ENCODE data around the gene CRHR2. TPM values are rescaled to one million over a fixed set of nuclear protein-coding genes. Genes with fewer than 3 reads are reported as not detected.

Gene CRHR2
- total RNA-seq, 1 donor from 2014 or later, result not detected

GRCh38 chr7:30671793-30672465 lies 10.3 kb downstream of the CRHR2 start:
- TF ChIP-seq, protein P1, sequence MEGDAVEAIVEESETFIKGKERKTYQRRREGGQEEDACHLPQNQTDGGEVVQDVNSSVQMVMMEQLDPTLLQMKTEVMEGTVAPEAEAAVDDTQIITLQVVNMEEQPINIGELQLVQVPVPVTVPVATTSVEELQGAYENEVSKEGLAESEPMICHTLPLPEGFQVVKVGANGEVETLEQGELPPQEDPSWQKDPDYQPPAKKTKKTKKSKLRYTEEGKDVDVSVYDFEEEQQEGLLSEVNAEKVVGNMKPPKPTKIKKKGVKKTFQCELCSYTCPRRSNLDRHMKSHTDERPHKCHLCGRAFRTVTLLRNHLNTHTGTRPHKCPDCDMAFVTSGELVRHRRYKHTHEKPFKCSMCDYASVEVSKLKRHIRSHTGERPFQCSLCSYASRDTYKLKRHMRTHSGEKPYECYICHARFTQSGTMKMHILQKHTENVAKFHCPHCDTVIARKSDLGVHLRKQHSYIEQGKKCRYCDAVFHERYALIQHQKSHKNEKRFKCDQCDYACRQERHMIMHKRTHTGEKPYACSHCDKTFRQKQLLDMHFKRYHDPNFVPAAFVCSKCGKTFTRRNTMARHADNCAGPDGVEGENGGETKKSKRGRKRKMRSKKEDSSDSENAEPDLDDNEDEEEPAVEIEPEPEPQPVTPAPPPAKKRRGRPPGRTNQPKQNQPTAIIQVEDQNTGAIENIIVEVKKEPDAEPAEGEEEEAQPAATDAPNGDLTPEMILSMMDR (conservative IDR thresholded peaks at IDR 0.05; ENCODE audit: low read depth, low read length), result no peak
- no peak overlapping the region for H3K4me3 ChIP-seq (ENCODE audit: low read depth, low read length)
- peak; percentile 15 for DNase-seq (ENCODE audit: low read depth)

DNA sequence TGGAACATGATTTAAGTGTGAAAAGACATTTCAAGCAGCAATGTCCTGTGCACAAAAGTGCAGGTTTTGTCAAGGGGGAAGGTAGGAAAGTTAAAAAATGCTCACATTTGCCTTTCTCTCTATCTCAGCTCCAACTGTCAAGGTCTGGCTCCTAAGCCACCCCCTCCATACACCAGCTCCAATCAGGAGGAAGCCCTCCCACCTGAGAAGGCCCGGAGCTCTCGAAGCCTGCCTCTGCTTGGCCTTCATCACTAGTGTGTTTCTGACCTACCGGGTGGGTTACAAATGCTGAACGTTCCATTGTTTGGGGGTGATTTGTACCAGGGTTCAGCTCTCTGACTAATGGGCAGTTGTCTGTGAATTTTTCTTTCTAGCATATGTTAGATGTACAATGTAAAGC lies 14.2 kb downstream of the CRHR2 start:
- TF ChIP-seq, protein P1 (conservative IDR thresholded peaks at IDR 0.05; ENCODE audit: low read depth, low read length), result no peak
- no peak overlapping the region for H3K4me3 ChIP-seq (ENCODE audit: low read depth, low read length)
- DNase-seq (ENCODE audit: low read depth), result no peak

DNA sequence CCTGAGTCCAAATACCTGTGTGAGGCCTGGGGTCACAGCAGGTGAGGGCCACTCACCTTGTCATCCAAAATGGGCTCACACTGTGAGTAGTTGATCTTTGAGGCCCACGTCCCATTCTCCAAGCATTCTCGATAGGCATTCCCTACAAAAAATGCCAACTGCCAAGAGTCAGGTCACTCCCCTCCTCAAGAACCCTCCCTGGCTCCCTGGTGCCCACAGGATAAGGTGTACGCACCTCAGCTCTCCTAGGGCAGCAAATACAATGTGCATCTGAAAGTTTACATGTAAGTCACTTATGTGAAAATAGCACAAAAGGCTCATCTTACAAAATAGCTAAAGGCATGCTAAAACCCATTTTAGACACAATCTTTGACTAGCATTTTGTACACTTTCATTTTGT lies 15.1 kb downstream of the CRHR2 start:
- TF ChIP-seq, protein P1 (conservative IDR thresholded peaks at IDR 0.05; ENCODE audit: low read depth, low read length), result no peak
- no peak overlapping the region for H3K4me3 ChIP-seq (ENCODE audit: low read depth, low read length)
- no peak for DNase-seq (ENCODE audit: low read depth)

GRCh38 chr7:30665449-30665848 lies 16.8 kb downstream of the CRHR2 start:
- DNase-seq (ENCODE audit: low read depth), result no peak
- no peak overlapping the region for H3K4me3 ChIP-seq (ENCODE audit: low read depth, low read length)
- TF ChIP-seq, protein P1 (conservative IDR thresholded peaks at IDR 0.05; ENCODE audit: low read depth, low read length), result no peak

DNA sequence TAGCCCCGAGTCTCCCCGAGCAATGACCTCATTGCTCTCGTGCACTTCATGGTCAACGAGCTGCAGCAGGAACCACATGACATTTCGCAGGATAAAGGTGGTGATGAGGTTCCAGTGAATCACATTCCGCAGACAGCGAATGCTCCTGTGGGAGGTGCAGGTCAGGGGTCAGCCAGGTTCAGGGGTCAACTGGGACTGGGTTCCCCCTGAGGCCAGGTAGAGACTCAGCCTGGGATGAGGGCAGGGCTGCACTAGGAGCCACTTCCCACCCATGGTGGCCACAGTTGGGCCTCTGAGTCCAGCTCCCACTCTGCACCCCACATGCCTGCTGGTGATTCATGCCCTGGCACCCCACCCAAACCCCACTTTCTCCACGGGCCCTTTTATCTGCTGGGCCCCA lies 17.2 kb downstream of the CRHR2 start:
- DNase-seq (ENCODE audit: low read depth), result no peak
- TF ChIP-seq, protein P1 (conservative IDR thresholded peaks at IDR 0.05; ENCODE audit: low read depth, low read length), result no peak
- no peak overlapping the region for H3K4me3 ChIP-seq (ENCODE audit: low read depth, low read length)

- TF ChIP-seq, protein P1 (conservative IDR thresholded peaks at IDR 0.05; ENCODE audit: low read depth, low read length), result no peak
- H3K4me3 ChIP-seq (ENCODE audit: low read depth, low read length), result no peak overlapping the region
- no peak for DNase-seq (ENCODE audit: low read depth)
These were observed 17.9 kb downstream of the CRHR2 start for GRCh38 chr7:30664184-30664885.
